ENCODE results near the gene NFAM1. TPM values are rescaled to one million over a fixed set of nuclear protein-coding genes. Genes with fewer than 3 reads are reported as not detected.

The NFAM1 gene
- total RNA-seq, 1 experiment from 2014 or later: 0.47 TPM

DNA sequence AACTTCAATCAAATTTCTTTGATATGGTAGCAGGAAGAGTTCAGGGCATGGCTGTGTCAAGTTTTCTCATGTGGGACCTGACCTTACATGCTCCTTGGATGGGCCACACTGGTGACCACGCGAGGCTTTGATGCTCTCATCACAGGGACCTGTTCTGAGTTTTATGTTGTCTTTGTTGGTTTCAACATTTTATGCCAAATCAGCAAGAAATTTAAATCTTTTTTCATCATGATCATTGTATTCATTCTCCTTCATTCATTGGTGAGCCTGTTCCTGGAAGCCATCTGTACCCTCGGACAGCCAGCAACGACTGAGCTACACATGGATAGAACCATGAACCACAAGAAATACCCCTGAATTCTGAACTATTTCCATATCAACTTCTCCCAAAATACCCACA is 10.5 kb upstream of the NFAM1 start:
- DNase-seq (ENCODE audit: low spot score): no peak
- in situ Hi-C loops (cut with HindIII; ENCODE audit: low sequenced_read_pairs): loop anchor here (10.0 kb wide), 1 partner anchor 278 kb away; no protein-coding TSS in a partner anchor

- in situ Hi-C loops (cut with HindIII; ENCODE audit: low sequenced_read_pairs): loop anchor here (10.0 kb wide), 1 partner anchor 276 kb away; no protein-coding TSS in a partner anchor
- DNase-seq (ENCODE audit: low spot score): no peak
These were observed 8.5 kb upstream of the NFAM1 start for GRCh38 chr22:42440728-42441127.

DNA sequence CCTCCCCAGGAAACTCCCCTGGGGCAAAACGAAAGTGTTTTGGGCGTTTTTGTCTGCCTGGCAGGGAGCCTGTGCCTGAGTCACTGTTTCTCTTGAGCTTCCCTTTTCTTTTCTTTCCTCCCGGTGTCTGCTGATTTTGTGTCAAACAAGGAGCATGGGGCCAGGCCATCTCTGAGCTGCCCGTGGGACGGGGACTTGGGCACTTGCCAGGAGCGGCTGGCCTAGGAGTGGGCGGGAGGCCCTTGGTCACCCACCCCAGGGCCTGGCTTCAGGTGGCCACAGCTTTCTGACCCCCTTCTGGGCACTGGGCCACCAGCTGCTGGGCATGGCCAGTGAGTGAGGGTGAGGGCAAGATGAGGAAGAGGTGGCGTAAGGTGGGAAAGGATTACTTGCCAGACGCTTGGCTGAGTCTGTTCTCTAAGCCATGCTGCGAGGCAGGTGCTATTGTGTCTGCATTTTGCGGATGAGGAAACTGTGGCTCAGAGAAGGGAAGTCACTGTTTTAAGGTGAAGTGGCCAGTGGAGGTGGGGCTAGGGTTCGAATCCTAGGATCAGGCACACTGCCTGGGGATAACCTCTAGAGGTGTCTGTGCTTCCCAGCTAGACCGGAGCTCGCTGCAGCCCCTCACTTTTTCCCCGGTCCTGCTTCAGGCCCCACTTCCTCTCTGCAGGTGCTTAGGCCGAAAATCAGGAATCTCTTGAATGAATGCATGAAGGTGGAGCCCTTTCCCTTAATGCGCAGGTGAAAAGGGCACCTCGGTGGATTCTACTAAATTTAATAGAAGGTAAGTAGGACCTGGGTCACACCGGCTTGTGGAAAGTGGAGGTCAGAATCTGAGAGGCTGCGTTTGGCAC is 7.8 kb upstream of the NFAM1 start:
- DNase-seq (ENCODE audit: low spot score): no peak
- in situ Hi-C loops (cut with HindIII; ENCODE audit: low sequenced_read_pairs): loop anchor here (10.0 kb wide), 1 partner anchor 275 kb away; no protein-coding TSS in a partner anchor

- no peak for DNase-seq (ENCODE audit: low spot score)
- in situ Hi-C loops (cut with HindIII; ENCODE audit: low sequenced_read_pairs): no loop called here
These were observed 6.9 kb upstream of the NFAM1 start for GRCh38 chr22:42439021-42439567.

DNA sequence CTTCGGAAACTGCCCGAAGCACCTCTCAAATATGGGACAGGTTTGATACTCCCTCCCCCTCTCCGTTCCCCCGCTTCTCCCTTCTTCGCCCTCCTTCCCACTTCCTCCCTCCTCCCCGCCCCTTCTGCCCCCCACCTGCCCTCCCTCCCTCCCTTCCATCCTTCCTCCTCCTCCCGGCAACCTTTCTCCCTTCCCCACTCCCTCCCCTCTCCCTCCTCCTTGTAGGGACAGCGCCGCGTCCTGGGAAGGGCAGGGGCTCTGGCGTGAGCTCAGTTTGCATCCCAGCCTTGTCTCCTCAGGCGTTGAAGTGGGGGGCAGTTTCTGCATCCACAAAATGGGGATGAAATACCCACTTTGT is 6.1 kb upstream of the NFAM1 start:
- in situ Hi-C loops (cut with HindIII; ENCODE audit: low sequenced_read_pairs): no loop called here

DNA sequence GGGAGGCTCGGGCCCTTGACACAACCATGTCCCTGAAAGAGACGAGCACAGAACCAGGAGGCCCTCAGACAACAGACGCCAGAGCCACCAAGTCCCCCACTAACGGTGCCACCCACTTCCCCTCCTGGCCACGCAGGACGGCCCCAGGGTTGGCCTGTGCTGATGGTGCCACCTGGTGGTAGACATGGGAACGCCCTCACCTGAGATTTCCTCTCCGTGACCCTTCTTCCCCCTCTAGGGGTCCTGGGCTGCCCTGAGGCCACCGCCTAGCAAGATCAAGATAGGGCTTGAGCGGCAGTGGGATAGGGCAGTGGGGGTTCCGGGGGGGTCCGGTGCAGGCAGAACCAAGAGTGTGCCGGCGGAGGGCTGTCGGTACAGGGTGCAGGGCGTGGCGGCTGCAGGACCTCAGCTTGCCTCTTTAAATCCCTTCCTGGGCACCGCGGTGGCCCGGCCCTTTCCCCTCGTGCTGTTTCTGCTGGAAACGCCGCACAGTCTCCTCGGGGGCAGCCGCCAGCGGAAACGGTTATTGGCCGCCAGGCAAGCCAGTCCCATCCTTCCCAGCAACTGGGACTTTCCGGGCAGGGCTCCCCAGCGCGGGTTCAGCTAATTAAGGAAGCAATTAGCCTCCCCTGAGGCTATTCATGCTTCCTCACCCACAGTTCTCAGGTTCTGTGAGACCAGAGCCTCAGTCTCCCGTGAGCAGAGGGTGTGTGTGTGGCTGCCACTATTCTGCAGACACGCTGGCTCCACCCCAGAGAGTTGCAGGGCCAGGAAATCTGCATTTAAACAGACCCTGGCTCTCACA is 5.5 kb upstream of the NFAM1 start:
- DNase-seq (ENCODE audit: low spot score): peak; percentile 76
- in situ Hi-C loops (cut with HindIII; ENCODE audit: low sequenced_read_pairs): no loop called here

More for the DNA sequence above, 6.1 kb upstream of the NFAM1 start:
- DNase-seq (ENCODE audit: low spot score): no peak

DNA sequence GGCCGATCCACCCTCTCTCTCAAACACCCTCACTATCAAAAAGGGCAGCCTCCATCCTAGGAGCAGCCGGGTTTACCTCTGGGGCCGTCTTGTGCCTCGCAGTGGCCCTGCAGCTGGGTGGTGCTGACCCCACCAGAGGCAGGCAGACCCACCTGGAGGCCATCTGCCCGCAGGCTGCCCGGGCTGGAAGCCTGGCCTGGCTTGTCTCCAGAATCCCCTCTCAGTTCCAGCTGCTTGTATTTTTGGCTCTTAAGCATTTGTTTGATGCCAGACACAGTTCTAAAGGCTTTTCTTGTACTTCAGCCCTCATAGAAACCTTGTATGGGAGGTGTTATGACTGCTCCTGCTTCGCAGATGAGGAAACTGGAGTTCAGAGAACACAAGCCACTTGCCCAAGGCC is 4.2 kb upstream of the NFAM1 start:
- in situ Hi-C loops (cut with HindIII; ENCODE audit: low sequenced_read_pairs): no loop called here
- DNase-seq (ENCODE audit: low spot score): no peak

DNA sequence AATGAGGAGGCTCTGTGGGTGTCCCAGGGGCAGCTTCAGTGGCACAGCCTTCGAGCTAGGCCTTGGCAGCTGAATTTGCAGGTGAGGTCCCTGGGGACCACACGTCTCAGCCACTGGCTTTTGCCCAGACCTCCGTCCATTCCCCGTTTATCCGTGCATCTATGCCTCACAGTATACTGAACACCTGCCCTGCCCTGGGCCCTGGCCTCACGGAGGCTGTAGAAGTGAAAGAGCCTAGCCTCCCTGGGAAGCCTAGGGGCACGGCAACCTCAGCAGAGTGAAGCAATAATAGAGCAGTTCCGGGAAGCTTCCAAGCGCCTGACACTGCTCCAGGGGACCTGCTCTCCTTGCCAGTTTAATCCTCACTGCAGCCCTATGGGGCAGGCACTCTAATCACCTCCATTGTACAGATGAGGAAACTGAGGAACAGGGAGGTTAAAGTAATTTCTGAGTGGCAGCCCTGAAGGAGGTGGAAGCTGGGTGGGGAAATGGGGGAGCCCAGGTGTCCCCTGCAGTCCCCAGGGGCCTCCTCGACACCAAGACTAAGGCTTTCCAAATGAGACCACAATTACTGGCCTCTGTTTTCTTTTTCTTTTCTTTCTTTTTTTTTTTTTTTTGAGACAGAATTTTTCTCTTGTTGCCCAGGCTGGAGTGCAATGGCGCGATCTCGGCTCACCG is 2.7 kb upstream of the NFAM1 start:
- in situ Hi-C loops (cut with HindIII; ENCODE audit: low sequenced_read_pairs): no loop called here
- DNase-seq (ENCODE audit: low spot score): no peak

GRCh38 chr22:42433754-42434682 is 1.8 kb upstream of the NFAM1 start:
- in situ Hi-C loops (cut with HindIII; ENCODE audit: low sequenced_read_pairs): no loop called here
- DNase-seq (ENCODE audit: low spot score): peak; percentile 39

DNA sequence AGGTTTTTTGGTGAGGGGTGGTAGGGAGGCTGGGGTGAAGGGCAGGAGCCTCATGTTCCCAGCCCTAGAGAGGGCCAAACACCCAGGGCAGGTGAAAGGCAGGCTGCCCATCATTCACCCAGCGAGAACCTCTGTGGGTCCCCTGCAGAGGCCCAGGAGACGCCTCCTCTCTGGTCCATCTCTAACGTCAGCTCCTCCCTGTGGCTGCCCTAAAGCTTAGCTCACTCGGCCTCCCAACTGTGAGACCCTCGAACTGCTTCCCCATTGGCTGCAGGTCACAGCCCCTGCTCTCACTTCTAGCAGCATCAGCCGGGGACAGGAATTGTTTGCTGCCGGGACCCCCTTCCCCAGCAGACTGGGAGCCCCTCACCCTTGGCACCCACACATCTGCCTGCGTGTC is 615 bp upstream of the NFAM1 start:
- DNase-seq (ENCODE audit: low spot score): no peak
- in situ Hi-C loops (cut with HindIII; ENCODE audit: low sequenced_read_pairs): no loop called here

DNA sequence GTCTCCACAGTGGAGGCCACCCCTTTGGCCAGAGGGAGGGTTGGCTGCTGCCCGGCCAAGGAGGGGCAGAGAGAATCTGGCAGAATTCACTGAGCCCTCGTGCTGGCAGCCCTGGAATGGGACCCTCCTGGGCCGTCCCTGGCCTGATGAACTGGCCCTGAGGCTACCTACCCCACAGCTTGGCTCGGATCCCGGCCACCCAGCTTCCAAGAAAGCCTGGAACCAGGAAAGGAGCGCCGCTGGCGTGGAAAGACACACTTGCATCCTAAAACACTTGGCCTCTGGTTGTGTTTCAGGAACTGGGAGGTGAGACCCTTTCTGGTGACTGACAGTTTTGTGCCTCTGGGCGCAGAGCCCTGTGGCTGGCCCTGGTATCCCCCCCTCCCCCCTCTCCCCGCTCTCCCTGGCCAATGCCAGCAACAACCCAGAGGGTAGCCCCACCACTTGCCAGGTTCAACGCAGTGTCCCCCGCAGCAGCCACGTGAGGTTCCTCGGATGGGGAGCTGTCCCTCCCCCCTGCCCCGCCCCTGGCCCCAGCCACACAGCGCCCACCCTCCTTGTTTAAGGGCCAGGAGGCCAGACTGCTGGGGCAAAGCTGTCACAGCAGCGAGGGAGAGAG is 693 bp downstream of the NFAM1 start:
- DNase-seq (ENCODE audit: low spot score): no peak
- in situ Hi-C loops (cut with HindIII; ENCODE audit: low sequenced_read_pairs): no loop called here

DNA sequence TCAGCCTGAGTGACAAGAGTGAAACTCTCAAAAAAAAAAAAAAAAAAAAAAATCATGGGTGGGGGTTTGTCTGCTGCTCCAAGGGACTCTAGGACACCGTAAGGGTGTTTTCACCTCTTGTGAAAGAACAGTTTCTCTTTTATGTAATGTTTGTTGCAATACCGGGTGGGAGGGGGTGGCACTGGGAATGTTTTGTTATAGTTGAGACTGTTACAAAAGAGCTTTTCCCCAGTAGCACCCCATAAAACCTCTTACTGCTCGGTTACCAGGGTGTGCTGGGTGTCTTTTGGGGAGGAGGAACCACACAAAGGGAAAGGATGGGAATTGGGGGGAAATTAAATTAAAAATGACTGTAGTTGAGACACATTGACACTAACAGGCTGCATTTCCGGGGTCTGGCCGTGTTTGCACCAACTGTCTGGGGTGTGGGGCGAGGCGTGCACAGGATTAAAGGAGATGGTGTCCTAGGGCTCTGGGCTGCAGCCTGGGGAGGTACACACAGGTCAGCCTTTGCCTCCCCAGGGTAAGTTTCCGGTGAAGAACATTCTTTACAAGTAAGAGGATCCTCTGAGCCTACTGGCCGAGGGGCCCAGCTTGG is 1.6 kb downstream of the NFAM1 start:
- no peak for DNase-seq (ENCODE audit: low spot score)
- in situ Hi-C loops (cut with HindIII; ENCODE audit: low sequenced_read_pairs): no loop called here

DNA sequence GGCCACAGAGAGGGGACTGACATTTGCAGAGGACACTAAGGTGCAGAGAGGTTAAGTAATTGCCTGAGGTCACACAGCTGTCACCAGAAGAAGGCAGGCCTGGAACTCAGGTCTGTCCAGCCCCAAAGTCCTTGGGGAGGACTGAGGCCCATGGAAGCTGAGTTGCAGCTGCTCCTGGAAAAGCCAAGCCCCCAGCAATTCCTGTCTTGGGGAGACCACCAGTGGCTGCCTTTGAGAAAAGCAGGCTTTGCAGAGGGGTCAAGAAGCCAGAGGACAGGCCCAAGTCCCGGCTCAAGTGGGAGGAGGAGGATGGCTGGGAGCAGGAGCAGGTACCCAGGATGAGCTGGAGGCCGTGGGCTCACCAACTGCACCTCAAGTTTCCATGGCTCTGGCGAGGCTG is 3.4 kb downstream of the NFAM1 start:
- in situ Hi-C loops (cut with HindIII; ENCODE audit: low sequenced_read_pairs): no loop called here
- DNase-seq (ENCODE audit: low spot score): no peak

DNA sequence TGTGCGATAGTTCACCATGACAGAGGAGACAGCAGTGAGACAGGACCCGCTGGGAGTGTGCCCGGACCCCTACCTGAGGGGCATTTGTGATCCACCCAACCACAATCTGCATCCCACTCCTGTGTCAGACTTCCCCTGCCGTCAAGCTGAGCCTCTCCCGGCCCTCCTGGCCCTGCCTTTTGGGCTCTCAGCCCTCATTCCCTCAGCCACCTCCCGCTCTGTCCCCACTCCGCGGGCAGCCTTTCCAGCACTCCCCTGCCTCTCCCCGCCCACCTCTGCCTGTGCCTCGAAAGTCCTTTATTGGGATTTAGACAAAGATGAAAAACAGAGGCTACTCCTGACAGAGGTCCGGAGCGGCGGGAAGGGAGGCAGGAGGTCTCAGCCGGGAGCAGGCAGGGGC is 4.2 kb downstream of the NFAM1 start:
- no peak for DNase-seq (ENCODE audit: low spot score)
- in situ Hi-C loops (cut with HindIII; ENCODE audit: low sequenced_read_pairs): no loop called here

DNA sequence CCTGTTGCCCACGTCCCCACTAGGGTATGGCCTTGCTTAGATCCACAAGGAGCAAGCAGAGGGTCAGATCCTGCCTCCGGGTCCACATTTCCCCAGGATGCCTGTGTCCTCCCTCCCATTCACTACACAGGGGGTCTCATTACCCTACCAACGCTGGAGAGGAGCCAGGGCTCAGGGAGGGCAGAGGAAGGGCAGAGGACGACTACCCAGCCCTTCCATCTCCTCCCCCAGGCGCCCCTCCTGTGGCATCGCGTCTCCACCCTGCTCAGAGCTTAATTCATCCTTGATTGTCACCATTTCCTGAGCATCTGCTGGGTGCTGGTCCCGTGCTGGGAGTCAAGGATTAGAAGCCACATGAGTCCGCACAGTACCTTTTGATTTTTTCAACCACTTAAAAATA is 5.0 kb downstream of the NFAM1 start:
- in situ Hi-C loops (cut with HindIII; ENCODE audit: low sequenced_read_pairs): no loop called here
- DNase-seq (ENCODE audit: low spot score): no peak

DNA sequence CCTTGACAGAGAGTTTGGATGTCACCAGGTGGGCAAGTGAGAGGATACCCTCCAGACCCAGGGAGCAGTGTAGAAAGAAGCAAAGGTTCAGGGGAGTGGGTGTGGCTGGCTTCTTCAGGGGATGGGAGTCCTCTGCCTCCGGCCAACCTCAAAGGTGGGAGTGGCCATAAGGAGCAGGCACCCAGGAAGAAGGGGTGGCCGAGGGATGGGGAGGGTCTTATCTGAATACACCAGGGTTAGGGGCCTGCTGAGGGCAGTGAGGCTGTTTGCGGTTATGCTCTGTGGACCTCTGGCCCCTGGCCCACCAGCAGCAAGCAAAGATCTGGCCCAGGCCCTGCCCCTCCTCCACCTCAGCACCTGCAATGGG is 6.2 kb downstream of the NFAM1 start:
- in situ Hi-C loops (cut with HindIII; ENCODE audit: low sequenced_read_pairs): no loop called here
- DNase-seq (ENCODE audit: low spot score): no peak

DNA sequence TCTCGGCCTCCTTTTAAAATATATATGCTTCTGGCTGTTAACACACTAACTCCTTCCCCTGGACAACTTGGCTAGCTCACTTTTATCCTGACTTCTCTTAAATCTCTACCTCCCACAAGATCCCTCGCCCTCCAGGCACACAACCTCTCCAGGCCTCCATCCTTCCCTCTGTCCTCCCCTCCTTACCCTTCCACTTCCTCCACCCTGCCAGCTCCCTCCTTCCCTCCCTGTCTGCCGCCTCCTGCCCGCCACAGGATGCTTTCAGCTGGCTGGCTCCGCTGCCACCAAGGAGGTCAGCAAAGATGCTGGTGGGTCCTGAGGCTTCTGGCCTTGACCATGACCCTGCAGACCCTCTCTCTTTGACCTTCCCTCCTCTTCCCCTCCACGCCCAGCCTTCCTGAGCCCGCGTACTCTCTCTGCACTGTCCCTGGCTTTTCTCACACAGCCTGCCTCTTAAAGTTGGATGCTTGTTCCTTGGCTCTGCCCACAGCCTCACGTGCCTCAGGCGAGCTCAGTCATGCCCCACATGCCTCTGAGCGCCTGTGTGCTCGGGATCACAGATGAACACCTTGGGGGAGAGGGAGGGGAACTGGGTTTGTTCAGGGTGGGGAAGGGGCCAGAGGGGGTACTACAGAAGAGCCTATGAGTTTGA is 6.7 kb downstream of the NFAM1 start:
- DNase-seq (ENCODE audit: low spot score): no peak
- in situ Hi-C loops (cut with HindIII; ENCODE audit: low sequenced_read_pairs): no loop called here

Measured in G401 (cell line).